ENCODE measurements around the gene MEI1. TPM values are rescaled to one million over a fixed set of nuclear protein-coding genes. Genes with fewer than 3 reads are reported as not detected.

Gene MEI1
- polyA plus RNA-seq, 1 experiment = 3.8 TPM

DNA sequence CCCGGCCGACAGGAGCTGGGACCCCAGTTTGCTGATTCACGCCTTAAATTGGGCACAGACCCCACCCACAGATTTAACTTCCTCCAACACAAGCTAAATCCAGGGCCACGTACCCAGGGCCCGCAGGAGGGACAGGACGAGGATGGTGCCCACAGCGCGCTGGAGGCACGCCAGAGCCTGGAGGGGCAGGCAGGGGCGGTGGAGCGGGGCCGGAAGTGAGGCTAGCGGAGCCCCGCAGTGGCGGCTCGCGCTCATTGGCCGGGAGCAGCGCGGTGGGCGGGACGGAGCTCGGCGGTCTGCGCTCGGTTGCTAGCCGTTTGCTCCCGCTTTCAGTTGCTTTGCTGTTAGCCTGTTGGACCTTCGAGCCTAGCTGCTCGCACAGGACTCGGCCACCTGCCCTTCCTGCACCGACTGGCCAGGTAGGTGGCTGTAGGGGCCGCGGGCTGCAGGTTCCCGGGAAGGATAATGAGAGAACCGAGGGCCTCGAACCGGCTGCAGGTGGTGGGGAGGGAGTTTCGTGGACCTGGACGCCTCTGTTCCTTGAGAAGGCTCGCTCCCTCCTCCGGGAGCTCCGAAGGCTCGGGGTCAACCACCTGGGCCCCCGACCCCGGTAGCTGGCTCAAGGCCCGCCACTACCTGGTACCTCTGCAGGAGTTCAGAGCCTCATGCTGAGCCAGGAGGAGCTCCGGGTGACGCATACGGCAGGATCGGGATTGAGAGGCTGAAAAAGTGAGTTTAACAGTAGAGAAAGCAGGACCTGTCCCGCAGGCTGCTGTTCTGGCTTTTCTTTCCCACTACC is 101.2 kb downstream of the MEI1 start, which contains the start of gene CCDC134:
Gene CCDC134, plus strand, starts transcription at position 332 of the 799 bp plus-strand sequence. CDS start 8,212 bp downstream, outside the sequence.
- CTCF ChIA-PET = interaction anchor here (1.1 to 3.3 kb wide), 7 partner anchors 19 to 140 kb away, joined by 3 to 18 read pairs (median 7); no protein-coding TSS in a partner anchor
- H3K36me3 ChIP-seq (ENCODE audit: control insufficient read depth, insufficient read depth, low read length) = no peaks in the 10 kb centered on the region
- POLR2A ChIA-PET = interaction anchor here (0.5 to 0.9 kb wide), 3 partner anchors 59 to 918 kb away, joined by 3 read pairs; partner anchors contain the start of gene TEF
- H3K4me3 ChIP-seq (ENCODE audit: low read depth, low read length) = peak within 1 kb of the TSS; percentile 79
- no peaks in the 10 kb centered on the region for H3K27me3 ChIP-seq (ENCODE audit: control insufficient read depth, insufficient read depth, low read length)
- TF ChIP-seq, protein P1, sequence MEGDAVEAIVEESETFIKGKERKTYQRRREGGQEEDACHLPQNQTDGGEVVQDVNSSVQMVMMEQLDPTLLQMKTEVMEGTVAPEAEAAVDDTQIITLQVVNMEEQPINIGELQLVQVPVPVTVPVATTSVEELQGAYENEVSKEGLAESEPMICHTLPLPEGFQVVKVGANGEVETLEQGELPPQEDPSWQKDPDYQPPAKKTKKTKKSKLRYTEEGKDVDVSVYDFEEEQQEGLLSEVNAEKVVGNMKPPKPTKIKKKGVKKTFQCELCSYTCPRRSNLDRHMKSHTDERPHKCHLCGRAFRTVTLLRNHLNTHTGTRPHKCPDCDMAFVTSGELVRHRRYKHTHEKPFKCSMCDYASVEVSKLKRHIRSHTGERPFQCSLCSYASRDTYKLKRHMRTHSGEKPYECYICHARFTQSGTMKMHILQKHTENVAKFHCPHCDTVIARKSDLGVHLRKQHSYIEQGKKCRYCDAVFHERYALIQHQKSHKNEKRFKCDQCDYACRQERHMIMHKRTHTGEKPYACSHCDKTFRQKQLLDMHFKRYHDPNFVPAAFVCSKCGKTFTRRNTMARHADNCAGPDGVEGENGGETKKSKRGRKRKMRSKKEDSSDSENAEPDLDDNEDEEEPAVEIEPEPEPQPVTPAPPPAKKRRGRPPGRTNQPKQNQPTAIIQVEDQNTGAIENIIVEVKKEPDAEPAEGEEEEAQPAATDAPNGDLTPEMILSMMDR (IDR thresholded peaks at IDR 0.05; ENCODE audit: insufficient read depth, low read depth, low read length) = no peak
- no peak for DNase-seq (ENCODE audit: low read depth)

DNA sequence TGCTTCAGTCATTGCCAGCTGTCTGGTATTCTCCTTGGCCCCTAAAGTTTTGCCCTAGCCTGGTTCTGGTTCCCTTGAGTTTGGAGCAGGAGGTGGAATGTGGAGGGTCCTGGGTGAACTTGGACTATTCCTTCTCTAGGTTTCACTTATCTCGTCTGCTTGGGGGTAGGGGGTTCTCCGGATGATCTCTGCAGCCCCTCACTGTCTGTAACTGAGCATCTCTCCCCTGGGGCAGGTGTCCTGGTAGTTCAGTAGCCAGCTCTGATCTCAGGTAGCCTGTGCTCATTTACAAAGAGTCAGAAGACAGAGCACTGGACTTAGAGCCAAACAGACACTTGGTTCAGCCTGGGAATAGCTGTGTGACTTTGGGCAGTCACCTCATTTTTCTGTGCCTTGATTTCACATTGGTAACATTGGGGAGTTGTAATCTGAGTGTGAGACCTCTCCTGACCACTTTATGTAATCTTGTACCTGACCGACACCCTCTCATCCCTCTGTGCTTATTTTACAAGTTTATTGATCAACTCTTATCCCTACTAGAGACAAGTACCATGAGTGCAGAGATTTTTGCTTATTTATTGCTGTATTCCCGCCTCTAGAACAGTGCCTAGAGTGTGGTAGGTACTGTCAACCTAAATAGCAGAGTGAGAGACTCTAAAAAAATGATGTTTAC is 102.0 kb downstream of the MEI1 start:
- H3K4me3 ChIP-seq (ENCODE audit: low read depth, low read length) = peak overlapping the region; percentile 79
- POLR2A ChIA-PET = interaction anchor here (0.9 kb wide), 1 partner anchor 58 kb away, joined by 3 read pairs; no protein-coding TSS in a partner anchor
- DNase-seq (ENCODE audit: low read depth) = no peak
- H3K36me3 ChIP-seq (ENCODE audit: control insufficient read depth, insufficient read depth, low read length) = no peaks in the 10 kb centered on the region
- CTCF ChIA-PET = interaction anchor here (1.1 to 3.3 kb wide), 5 partner anchors 19 to 124 kb away, joined by 3 to 18 read pairs (median 4); no protein-coding TSS in a partner anchor
- no peaks in the 10 kb centered on the region for H3K27me3 ChIP-seq (ENCODE audit: control insufficient read depth, insufficient read depth, low read length)
- TF ChIP-seq, protein P1 (IDR thresholded peaks at IDR 0.05; ENCODE audit: insufficient read depth, low read depth, low read length) = no peak

DNA sequence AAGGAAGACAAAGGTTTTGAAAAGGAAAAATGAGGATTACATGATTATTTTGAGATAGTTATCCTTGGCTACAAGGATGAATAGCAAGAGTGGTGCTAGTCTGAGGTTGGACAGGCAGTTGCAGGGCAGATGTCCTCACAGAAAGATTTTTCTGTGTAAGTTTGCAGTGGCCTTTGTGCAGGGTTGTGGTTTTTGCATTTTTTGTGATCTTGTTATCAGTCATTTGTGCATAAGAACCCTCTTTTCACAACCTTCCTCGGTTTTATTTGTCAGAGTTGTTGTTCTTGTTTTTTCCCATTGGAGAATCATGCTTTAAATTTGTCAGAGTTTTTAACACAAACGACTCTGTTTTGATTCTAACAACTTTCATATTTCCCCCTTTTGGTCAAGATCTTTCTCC is 102.6 kb downstream of the MEI1 start:
- ChIA-PET POLR2A (no interaction called here), CTCF (interaction anchor here (1.1 kb wide), 1 partner anchor 61 kb away, joined by 3 read pairs; no protein-coding TSS in a partner anchor)
- H3K4me3 ChIP-seq (ENCODE audit: low read depth, low read length) = no peak overlapping the region
- H3K36me3 ChIP-seq (ENCODE audit: control insufficient read depth, insufficient read depth, low read length) = no peaks in the 10 kb centered on the region
- TF ChIP-seq, protein P1 (IDR thresholded peaks at IDR 0.05; ENCODE audit: insufficient read depth, low read depth, low read length) = no peak
- no peak for DNase-seq (ENCODE audit: low read depth)
- no peaks in the 10 kb centered on the region for H3K27me3 ChIP-seq (ENCODE audit: control insufficient read depth, insufficient read depth, low read length)

DNA sequence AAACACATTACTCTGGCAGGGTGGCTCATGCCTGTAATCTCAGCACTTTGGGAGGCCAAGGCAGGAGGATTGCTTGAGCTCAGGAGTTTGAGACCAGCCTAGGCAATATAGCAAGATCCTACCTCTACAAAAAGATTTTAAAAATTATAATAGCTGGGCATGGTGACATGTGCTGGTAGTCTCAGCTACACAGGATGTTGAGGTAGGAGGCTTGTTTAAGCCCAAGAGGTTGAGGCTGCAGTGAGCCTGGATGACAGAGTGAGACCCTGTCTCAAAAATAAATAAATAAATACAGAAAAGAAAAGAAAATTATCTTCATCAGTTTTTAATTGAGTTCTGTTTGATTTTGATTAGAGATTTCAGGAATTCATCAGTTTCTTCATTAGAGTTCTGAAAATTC is 106.3 kb downstream of the MEI1 start:
- ChIA-PET CTCF (interaction anchor here (0.6 kb wide), 1 partner anchor 73 kb away, joined by 6 read pairs; no protein-coding TSS in a partner anchor), POLR2A (no interaction called here)
- H3K4me3 ChIP-seq (ENCODE audit: low read depth, low read length) = no peak overlapping the region
- H3K36me3 ChIP-seq (ENCODE audit: control insufficient read depth, insufficient read depth, low read length) = no peaks in the 10 kb centered on the region
- H3K27me3 ChIP-seq (ENCODE audit: control insufficient read depth, insufficient read depth, low read length) = no peaks in the 10 kb centered on the region
- DNase-seq (ENCODE audit: low read depth) = no peak
- TF ChIP-seq, protein P1 (IDR thresholded peaks at IDR 0.05; ENCODE audit: insufficient read depth, low read depth, low read length) = no peak

DNA sequence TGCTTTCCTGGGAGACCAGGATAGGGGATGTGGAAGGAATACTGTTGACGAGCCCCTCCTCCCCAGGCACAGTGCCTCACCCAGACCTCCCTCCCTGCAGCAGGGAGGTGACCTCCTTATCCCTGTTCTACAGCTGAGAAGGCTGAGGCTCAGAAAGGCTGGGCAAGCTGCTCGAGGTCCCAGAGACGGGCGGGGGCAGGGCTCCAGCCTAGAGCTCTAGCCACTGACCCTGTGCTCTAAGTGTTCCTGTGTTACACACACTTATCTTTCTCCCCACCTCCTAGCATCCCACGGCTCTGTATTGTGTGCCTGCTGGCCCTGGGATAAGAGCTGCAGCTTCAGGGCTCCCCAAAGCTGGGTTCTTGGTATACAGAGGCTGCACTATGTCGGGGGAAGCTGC is 109.1 kb downstream of the MEI1 start:
- TF ChIP-seq, protein P1 (IDR thresholded peaks at IDR 0.05; ENCODE audit: insufficient read depth, low read depth, low read length) = no peak
- ChIA-PET CTCF (interaction anchor here (0.8 kb wide), 1 partner anchor 111 kb away, joined by 3 read pairs; no protein-coding TSS in a partner anchor), POLR2A (no interaction called here)
- H3K4me3 ChIP-seq (ENCODE audit: low read depth, low read length) = no peak overlapping the region
- H3K36me3 ChIP-seq (ENCODE audit: control insufficient read depth, insufficient read depth, low read length) = no peaks in the 10 kb centered on the region
- no peaks in the 10 kb centered on the region for H3K27me3 ChIP-seq (ENCODE audit: control insufficient read depth, insufficient read depth, low read length)
- DNase-seq (ENCODE audit: low read depth) = no peak

Measured in BJ (cell line).